Measurements from ENCODE around the gene UNC50.

DNA sequence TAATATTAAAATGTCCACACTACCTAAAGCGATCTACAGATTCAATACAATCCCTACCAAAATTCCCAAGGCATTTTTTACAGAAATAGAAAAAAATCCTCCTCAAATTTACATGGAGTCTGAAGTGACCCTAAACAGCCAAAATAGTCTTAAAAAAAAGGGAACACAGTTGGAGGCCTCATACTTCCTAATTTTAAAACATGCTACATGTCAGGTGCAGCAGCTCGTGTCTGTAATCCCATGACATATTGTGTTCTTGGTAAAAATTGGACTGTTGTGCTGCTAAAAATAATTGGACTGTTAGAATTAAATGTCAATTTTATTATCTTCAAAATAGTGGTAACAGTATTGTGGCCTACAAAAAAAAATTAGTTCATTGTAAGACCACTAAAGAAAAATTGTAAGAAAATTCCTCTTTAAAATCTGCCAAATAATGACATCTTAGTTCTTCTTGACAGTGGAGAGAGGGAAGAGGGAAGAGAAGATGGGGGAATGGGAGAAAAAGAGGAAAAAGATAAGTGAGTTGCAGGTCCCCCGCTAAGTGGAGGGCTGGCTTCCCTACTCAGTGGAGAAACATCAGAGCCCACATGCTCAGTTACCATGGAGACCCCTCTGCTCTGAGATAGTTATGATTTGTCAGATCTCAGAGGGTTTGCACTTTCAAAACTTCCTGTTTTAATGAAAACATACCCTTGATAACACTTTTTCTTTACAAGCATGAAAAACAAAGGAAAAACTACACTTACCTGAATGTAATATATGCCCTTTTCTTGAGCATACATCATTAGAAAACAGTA, 46.5 kb downstream of the UNC50 start:
- TF ChIP-seq, protein P1, sequence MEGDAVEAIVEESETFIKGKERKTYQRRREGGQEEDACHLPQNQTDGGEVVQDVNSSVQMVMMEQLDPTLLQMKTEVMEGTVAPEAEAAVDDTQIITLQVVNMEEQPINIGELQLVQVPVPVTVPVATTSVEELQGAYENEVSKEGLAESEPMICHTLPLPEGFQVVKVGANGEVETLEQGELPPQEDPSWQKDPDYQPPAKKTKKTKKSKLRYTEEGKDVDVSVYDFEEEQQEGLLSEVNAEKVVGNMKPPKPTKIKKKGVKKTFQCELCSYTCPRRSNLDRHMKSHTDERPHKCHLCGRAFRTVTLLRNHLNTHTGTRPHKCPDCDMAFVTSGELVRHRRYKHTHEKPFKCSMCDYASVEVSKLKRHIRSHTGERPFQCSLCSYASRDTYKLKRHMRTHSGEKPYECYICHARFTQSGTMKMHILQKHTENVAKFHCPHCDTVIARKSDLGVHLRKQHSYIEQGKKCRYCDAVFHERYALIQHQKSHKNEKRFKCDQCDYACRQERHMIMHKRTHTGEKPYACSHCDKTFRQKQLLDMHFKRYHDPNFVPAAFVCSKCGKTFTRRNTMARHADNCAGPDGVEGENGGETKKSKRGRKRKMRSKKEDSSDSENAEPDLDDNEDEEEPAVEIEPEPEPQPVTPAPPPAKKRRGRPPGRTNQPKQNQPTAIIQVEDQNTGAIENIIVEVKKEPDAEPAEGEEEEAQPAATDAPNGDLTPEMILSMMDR (IDR thresholded peaks at IDR 0.05): no peak
- no peak for TF ChIP-seq POLR2A (IDR thresholded peaks at IDR 0.05)
